Amniotic stem cell (primary cell): ENCODE measurements around the gene INPP5A.
A peak's percentile ranks its signal among the peaks of the same experiment; 100 is the strongest.

ENCODE experiments used
- DNase-seq: peaks from one replicate; lab custom pipeline; 2025; lab: John Stamatoyannopoulos, UW

Gene INPP5A

GRCh38 chr10:132582771-132583170, 45.2 kb downstream of the INPP5A start:
- DNase-seq = no peak

GRCh38 chr10:132583456-132583855, 45.9 kb downstream of the INPP5A start:
- no peak for DNase-seq

- no peak for DNase-seq
These were observed 46.5 kb downstream of the INPP5A start for GRCh38 chr10:132584081-132584480.

GRCh38 chr10:132585732-132586722, 48.4 kb downstream of the INPP5A start:
- DNase-seq = no peak

GRCh38 chr10:132586739-132587138, 49.2 kb downstream of the INPP5A start:
- no peak for DNase-seq

- DNase-seq = no peak
These were observed 49.6 kb downstream of the INPP5A start for GRCh38 chr10:132587175-132587574.

- no peak for DNase-seq
These were observed 50.9 kb downstream of the INPP5A start for GRCh38 chr10:132588301-132589013.

GRCh38 chr10:132589015-132589414, 51.4 kb downstream of the INPP5A start:
- no peak for DNase-seq

GRCh38 chr10:132589681-132590080, 52.1 kb downstream of the INPP5A start:
- DNase-seq = no peak

GRCh38 chr10:132590094-132590751, 52.6 kb downstream of the INPP5A start:
- DNase-seq = no peak

GRCh38 chr10:132590752-132591121, 53.1 kb downstream of the INPP5A start:
- no peak for DNase-seq

- DNase-seq = peak; percentile 68
These were observed 53.8 kb downstream of the INPP5A start for GRCh38 chr10:132591166-132591971.

- DNase-seq = no peak
These were observed 55.3 kb downstream of the INPP5A start for GRCh38 chr10:132592790-132593383.

- DNase-seq = no peak
These were observed 55.8 kb downstream of the INPP5A start for GRCh38 chr10:132593389-132593788.

- DNase-seq = no peak
These were observed 56.6 kb downstream of the INPP5A start for GRCh38 chr10:132593900-132594876.

GRCh38 chr10:132595021-132595420, 57.4 kb downstream of the INPP5A start:
- no peak for DNase-seq

GRCh38 chr10:132595854-132596253, 58.3 kb downstream of the INPP5A start:
- no peak for DNase-seq

- no peak for DNase-seq
These were observed 59.2 kb downstream of the INPP5A start for GRCh38 chr10:132596742-132597279.

- no peak for DNase-seq
These were observed 60.1 kb downstream of the INPP5A start for GRCh38 chr10:132597654-132598053.
